Measurements from ENCODE around the gene GBF1.

- TF ChIP-seq CTCF (conservative IDR thresholded peaks at IDR 0.05 in 1 of 2, IDR thresholded peaks at IDR 0.05 in 1 of 2; ENCODE audit: extremely low read depth in 1 of 2, insufficient read depth in 1 of 2, low read depth in 1 of 2, low read length in 2 of 2) (no peak), EZH2 (IDR thresholded peaks at IDR 0.05; ENCODE audit: borderline replicate concordance, low read length) (no peak)
These were observed 2.0 kb upstream of the GBF1 start for GRCh38 chr10:102243309-102243708.

Data from mammary epithelial cell (primary cell).